Lower lobe of right lung (tissue), 2 donors: ENCODE data around the gene B4GALT3. TPM values are rescaled to one million over a fixed set of nuclear protein-coding genes. Genes with fewer than 3 reads are reported as not detected.

Experiments
- ATAC-seq, 2 donors: fragments of 200-7000 bp; cut with Tn5 transposase; one replicate each; pipeline ENCODE4 v1.9.1; 2020 to 2022; ENCODE audit warnings: mild to moderate bottlenecking in 2 of 2, moderate library complexity in 2 of 2
- DNase-seq: peaks from one replicate; pipeline ENCODE4 v3.0.0-alpha.2; 2020
- H3K27ac ChIP-seq: fragments of 200-600 bp; one replicate; pipeline ENCODE4 v1.8.0; 2022
- H3K27me3 ChIP-seq: fragments of 200-600 bp; one replicate; pipeline ENCODE4 v1.8.0; 2022; ENCODE audit warnings: low read depth
- H3K36me3 ChIP-seq: fragments of 200-600 bp; one replicate; pipeline ENCODE4 v1.8.0; 2022; ENCODE audit warnings: mild to moderate bottlenecking
- H3K4me1 ChIP-seq: fragments of 200-600 bp; one replicate; pipeline ENCODE4 v1.8.0; 2022
- H3K4me3 ChIP-seq: fragments of 200-600 bp; one replicate; pipeline ENCODE4 v1.8.0; 2022; ENCODE audit warnings: mild to moderate bottlenecking
- H3K9me3 ChIP-seq: fragments of 200-600 bp; one replicate; pipeline ENCODE4 v1.8.0; 2022
- CTCF ChIP-seq: fragments of 200-600 bp; IDR thresholded peaks from one replicate; pipeline ENCODE4 v1.8.0; 2022; ENCODE audit warnings: antibody characterized with exemption, mild to moderate bottlenecking
- intact Hi-C: fragments of 100-400 bp; cut with DNase I; formaldehyde crosslinking; loops from one replicate; pipeline ENCODE4 v1.11.0; 2022
- total RNA-seq: library from RNA; stranded (reverse); fragmentation: NEBNext Ultra II Directional; extraction: Animal tissue kit (Norgen Biotek cat#: 25700); gene quantifications from one replicate; pipeline ENCODE4 v1.2.1, GENCODE V29; 2021
- donor health status: DM: no; HTN: yes; CAD: no; lungs with severe emphysema.

The B4GALT3 gene
- total RNA-seq, 1 donor from 2014 or later, result 29.6 TPM

GRCh38 chr1:161162806-161163205 is 14.5 kb downstream of the B4GALT3 start:
- H3K9me3 ChIP-seq, result no peaks in the 10 kb centered on the region
- no peaks in the 10 kb centered on the region for H3K27me3 ChIP-seq
- H3K36me3 ChIP-seq, result peaks cover 45% of the 10 kb centered on the region
- TF ChIP-seq CTCF, result no peak
- no peak overlapping the region for H3K27ac ChIP-seq
- H3K4me3 ChIP-seq, result no peak overlapping the region
- intact Hi-C loops, result no loop called here
- no peak for ATAC-seq
- peaks cover 55% of the 10 kb centered on the region for H3K4me1 ChIP-seq
- DNase-seq, result no peak

GRCh38 chr1:161162052-161162451 is 15.3 kb downstream of the B4GALT3 start:
- Histone ChIP-seq H3K27ac (no peak overlapping the region), H3K9me3 (no peaks in the 10 kb centered on the region), H3K27me3 (no peaks in the 10 kb centered on the region), H3K4me3 (no peak overlapping the region), H3K4me1 (peaks cover 48% of the 10 kb centered on the region), H3K36me3 (peaks cover 53% of the 10 kb centered on the region)
- TF ChIP-seq CTCF, result no peak
- ATAC-seq, result no peak
- DNase-seq, result no peak
- intact Hi-C loops, result no loop called here

GRCh38 chr1:161161652-161162051 is 15.7 kb downstream of the B4GALT3 start:
- Histone ChIP-seq H3K4me3 (no peak overlapping the region), H3K36me3 (peaks cover 57% of the 10 kb centered on the region), H3K27me3 (no peaks in the 10 kb centered on the region), H3K4me1 (peaks cover 44% of the 10 kb centered on the region), H3K9me3 (no peaks in the 10 kb centered on the region), H3K27ac (no peak overlapping the region)
- no peak for TF ChIP-seq CTCF
- no peak for ATAC-seq
- no peak for DNase-seq
- intact Hi-C loops, result no loop called here

GRCh38 chr1:161160671-161161145 is 16.6 kb downstream of the B4GALT3 start:
- Histone ChIP-seq H3K4me3 (peak overlapping the region; percentile 98), H3K27me3 (no peaks in the 10 kb centered on the region), H3K36me3 (peaks cover 58% of the 10 kb centered on the region), H3K4me1 (peaks cover 44% of the 10 kb centered on the region), H3K9me3 (no peaks in the 10 kb centered on the region), H3K27ac (no peak overlapping the region)
- DNase-seq, result no peak
- no peak for ATAC-seq
- intact Hi-C loops, result no loop called here
- TF ChIP-seq CTCF, result no peak

GRCh38 chr1:161159913-161160243 is 17.4 kb downstream of the B4GALT3 start:
- Histone ChIP-seq H3K4me1 (peaks cover 39% of the 10 kb centered on the region), H3K9me3 (no peaks in the 10 kb centered on the region), H3K36me3 (peaks cover 58% of the 10 kb centered on the region), H3K27ac (peak overlapping the region; percentile 88), H3K27me3 (no peaks in the 10 kb centered on the region), H3K4me3 (peak overlapping the region; percentile 98)
- DNase-seq, result no peak
- no peak for ATAC-seq
- intact Hi-C loops, result no loop called here
- no peak for TF ChIP-seq CTCF
